ENCODE results near the gene KLHL30.

The KLHL30 gene, protein sequence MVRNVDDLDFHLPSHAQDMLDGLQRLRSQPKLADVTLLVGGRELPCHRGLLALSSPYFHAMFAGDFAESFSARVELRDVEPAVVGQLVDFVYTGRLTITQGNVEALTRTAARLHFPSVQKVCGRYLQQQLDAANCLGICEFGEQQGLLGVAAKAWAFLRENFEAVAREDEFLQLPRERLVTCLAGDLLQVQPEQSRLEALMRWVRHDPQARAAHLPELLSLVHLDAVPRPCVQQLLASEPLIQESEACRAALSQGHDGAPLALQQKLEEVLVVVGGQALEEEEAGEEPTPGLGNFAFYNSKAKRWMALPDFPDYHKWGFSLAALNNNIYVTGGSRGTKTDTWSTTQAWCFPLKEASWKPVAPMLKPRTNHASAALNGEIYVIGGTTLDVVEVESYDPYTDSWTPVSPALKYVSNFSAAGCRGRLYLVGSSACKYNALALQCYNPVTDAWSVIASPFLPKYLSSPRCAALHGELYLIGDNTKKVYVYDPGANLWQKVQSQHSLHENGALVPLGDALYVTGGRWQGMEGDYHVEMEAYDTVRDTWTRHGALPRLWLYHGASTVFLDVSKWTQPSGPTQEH

DNA sequence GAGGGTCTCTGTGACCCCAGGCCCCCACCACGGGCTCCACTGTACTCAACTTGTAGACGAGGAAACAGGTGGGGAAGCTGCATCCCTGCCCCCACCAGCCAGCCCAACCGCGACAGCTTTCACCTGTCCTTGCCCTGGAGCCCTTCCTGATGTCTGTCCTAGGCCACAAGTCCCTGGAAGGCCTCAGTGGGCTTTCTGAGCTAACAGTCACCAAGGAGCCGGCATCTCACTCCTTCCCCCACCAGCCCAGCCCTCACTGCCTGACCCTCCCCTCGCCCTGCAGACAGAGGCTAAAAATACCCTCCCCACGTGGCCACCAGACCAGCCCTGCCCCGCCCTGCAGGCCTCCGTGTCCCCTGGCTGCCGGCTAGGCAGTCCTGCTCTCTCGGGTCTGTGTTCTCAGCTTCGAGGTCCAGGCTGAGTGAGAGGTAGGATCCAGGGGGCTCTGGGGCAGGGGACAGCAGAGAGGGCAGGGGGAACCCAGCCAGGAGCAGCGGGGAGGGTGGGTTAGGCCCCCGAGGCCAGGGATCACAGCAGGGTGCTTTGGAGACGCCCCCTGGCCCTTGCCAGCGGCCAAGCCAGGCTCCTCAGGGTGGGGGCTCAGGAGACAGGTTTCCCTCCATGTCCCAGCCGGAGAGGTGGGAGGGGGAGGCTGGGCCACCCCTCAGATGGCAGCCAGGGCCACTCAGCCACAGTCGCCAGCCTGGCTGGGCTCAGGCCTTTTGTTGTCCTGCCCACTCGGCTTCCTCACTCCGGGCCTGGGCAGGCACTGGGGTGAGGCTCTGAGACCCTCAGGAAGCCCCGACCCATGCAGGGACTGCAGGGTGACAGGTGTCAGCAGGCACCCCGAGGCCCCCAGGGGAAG, at the start of gene KLHL30:
KLHL30 (plus strand) TSS at position 338 of the 865 bp plus-strand sequence. CDS start 2,087 bp downstream, outside the sequence.
- DNase-seq (ENCODE audit: low read depth, low spot score), result no peak

DNA sequence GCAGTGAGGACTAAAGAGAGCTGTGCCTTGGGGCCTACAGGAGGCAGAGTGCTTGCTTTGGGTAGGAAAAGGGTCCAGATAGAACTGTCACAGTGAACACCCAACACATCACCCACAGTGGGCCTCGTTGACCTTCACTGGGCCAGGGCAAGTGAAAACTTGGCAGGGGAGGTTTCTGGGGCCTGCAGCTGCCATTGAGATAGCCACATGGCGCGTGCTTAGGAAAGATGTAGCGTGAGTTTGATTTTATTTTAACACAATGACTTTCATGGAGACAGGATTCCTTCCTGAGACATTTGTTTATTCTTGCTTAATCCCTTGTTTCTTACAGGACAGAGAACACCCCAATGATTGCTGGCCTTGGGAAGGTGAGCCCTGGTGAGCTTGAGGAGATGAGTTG, 47.6 kb upstream of the KLHL30 start:
- no peak for DNase-seq (ENCODE audit: low read depth, low spot score)

DNA sequence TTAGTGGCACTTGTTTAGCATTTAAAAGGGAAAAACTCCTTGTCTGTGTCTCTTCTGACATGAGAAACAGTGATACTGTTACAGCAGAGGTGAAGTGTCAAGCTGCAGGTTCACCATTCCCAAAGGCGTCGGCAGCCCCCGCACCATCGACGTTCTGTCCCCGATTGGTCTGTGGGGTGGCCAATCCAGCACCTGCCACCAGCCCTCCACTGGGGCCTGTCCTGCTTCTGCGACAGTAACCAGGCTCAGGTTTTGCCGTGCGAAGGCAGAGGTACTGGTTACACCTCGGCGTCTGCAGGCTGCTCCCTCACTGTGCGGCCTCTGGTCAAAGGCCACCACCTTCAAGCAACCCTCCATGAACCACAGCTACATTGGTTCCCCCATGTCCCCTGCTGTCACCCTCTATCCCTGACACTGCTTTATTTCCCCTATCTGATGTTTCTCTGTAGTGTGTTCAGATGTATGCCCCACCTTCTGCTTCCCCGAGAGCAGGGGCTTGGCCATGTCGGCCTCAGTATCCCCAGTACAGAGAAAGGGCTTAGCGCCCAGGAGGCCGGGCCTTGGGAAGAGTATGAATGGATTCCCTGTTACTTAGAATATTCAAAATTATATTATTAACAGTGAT, 46.9 kb upstream of the KLHL30 start:
- no peak for DNase-seq (ENCODE audit: low read depth, low spot score)

DNA sequence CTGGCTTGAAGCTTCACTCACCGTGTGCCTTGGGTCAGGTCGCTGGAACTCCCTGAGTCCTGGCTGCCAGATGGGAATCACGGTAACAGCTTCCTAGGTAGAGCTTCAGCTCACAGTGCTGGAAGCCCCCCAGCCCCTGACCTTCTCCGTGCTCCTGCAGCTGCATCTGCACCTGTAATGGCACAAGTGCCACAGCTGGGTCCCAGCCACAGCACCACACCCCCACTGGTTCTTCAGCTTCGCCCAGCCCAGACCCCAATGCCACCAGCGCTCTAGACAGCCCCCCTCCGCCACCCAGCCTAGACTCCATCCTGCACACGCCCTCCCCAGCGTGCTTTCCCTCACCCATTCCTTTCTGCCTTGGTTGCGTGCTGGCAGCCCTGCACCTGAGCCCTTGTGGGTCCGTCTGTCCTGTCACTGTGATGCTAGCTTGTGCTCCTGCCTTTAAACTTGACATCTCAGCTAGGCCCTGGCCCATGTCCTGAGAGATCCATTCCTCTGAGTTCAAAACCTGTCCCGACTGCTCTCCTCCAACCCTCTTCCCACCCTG, 45.9 kb upstream of the KLHL30 start:
- no peak for DNase-seq (ENCODE audit: low read depth, low spot score)

DNA sequence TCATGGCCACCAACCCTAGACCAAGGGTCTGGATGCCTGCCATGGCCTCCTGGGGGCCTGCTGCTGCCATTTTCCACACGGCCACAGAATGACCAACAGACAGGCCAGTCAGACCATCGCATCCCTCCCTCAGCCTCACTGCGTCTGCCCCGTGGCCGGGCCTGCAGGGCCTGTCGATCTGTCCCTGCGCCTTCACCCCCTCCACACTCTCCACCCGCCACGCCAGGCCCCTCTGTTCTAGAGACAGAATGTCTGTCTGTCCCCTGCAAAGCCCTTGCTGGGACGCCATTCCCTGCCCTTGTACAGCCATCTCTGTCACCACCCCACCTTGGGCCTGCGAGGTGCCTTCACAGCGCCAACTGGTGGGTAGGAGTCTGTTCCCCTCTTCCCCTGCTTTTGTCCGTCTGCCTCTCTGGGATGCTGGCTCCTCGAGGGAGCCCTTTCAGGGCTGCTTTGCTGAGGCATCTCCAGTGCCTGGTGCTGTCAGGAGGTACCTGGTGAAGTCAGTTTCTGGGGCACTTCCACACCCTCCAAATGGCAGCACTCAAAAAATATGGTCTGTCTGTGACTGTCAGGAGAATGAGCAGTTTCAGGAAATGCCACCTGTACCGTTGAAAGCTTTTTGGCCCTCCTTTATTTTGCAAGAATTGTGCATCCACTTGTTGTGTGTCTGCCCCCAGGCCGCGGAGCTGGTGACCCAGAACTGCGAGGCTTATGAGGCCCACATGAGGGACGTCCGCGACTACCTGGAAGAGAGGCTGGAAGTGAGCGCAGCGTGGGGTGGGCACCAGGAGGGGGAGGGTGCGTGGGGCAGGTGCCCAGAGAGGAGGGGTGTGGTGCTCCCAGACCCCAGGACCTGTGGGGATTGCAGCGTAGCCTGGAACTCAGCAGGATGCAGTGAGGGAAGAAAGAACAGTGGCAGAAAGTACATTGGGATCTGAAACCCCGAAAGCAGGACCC, 45.0 kb upstream of the KLHL30 start:
- no peak for DNase-seq (ENCODE audit: low read depth, low spot score)

DNA sequence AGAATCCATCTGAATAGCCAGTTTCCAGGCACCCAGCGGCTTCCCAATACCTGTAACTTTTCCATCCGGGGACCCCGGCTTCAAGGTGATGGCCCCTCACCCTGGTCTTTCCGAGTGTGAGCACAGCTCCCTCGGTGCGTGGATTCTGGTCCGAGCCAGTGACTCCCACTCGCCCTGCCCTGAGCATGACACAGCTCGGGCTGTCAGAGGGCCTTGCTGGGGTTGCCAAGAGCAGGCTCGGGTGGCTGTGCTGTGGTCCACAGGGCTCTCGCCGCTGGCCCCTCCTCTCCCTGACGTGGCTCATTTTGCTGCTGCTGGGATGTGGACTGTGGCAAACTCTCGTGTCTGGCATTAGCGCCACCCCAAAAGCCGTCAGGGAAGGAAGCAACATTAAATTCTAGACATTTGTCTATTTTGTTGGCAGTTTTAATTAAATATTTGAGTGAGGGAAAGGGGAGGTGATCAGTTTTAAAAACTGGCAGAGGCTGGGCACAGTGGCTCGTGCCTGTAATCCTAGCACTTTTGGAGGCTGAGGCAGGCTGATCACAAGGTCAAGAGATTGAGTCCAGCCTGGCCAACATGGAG, 43.9 kb upstream of the KLHL30 start:
- DNase-seq (ENCODE audit: low read depth, low spot score), result no peak

DNA sequence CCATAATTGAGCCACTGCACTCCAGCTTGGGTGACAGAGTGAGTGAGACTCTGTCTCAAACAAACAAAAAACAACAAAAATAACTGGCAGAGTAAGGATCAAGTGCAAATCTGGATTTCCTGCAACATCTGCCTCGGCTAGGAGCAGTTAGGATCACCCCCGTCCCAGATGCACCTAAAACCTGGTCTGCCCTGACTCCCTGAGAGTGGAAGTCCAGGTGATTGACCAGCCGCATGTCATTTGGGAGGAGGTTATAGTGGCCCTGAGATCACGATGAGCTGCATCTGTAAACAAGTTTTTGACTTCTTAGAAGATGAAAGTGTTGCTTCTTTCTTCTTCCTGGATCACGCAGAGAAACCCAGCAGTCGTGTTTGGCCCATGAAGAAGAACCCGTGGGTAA, 43.3 kb upstream of the KLHL30 start:
- DNase-seq (ENCODE audit: low read depth, low spot score), result no peak

DNA sequence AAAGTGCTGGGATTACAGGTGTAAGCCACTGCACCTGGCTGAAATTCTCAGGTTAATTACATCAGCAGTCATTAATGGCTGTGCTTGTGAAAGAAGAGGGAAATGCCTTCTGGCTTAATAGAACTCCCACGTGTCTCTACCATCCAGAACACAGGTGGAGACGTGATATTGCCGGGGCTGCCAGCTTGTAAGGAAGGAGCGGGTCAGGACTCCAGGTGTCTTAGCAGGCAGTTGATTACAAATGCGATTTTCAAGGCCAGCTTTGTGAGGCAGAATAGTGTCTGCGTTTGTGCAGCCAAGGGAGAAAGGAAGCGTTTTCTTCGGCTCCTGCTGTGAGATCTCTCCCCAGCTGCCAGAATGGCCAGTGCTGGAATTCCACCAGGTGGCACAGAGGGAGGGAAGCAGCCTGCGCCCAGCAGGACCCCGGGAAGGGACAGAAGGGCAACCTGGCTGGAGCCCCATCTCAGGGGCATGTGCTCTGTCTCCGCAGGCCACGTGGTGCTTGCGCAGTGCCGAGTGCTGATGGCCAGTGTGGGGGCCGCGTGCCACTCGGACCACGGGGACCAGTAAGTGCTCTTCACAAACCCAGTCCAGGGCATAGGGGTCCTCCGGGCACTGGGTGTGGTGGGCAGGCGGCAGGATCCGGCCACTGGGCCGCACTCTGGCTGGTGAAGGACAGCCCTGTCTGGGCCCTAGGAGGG, 42.0 kb upstream of the KLHL30 start:
- no peak for DNase-seq (ENCODE audit: low read depth, low spot score)

DNA sequence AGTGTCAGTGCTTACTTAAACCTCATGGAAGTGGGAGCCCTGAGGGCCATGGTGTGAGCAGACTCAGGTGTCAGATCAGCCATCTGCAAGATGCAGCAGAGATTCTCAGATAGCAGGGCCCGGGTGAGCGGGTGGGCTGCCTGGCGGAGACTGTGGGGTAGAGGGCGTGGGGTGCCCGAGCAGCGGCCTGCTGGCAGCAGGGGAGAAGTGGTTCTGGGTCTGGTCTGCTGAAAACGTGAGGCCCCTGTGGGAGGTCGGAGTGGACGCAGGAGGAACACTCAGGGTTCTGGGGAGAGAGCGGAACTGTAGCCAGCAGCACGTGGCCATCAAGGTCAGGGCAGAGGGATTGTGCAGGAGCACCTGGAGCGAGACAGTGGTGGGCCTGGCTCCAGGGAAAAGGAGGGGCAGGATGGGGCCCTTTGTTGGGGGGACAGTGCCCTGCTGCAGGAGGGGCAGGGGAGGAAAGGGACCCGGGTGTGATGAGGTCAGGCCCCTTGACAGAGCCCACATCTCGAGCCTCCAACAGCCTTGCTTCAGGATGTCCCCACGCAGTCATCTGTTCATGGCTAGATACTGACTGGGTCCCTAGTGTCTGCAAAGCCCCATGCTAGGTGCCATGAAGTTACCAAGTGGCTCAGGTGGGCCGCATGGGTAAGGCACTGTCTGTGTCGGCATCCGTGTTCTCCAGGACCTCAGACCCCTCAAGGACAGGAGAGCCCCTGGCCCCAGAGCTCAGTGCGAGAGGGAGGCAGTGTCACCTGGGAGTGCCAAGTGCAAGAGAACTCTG, 41.1 kb upstream of the KLHL30 start:
- DNase-seq (ENCODE audit: low read depth, low spot score), result no peak

DNA sequence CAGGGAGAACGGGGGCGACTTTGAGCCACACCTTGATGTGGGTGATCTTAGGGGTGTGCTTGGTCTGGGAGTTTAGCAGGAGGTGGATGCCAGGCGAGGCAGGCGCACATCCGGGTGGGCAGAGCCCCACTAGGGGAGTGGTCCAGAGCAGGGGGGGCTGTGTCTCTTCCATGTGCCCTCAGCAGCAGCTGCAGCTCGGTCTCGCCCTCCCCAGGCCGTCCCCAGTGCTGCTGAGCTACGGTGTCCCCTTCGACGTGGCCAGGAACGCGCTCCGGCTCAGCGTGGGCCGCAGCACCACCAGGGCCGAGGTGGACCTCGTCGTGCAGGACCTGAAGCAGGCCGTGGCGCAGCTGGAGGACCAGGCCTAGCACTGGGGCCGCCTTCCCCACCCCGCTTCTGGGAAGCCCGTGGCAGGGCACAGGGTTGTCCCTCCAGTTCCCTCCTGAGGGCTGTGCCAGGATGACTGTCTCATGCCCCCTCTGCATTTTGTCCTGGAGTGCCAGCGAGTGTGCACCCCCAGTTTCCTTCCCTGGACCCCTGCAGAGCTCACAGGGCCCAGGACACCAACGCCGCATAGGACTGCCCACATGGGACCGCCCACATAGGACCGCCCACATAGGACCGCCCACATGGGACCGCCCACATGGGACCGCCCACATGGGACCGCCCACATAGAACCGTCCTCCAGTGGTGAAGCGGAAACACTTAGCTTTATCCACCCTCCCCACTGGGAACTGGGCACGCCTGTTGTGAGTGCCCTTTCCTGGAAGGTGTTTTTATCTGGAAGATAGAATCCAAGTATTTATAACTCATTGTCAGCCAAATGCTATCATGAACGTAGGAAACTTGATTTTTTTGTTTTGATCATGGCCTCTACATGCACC, 40.2 kb upstream of the KLHL30 start:
- DNase-seq (ENCODE audit: low read depth, low spot score), result no peak

DNA sequence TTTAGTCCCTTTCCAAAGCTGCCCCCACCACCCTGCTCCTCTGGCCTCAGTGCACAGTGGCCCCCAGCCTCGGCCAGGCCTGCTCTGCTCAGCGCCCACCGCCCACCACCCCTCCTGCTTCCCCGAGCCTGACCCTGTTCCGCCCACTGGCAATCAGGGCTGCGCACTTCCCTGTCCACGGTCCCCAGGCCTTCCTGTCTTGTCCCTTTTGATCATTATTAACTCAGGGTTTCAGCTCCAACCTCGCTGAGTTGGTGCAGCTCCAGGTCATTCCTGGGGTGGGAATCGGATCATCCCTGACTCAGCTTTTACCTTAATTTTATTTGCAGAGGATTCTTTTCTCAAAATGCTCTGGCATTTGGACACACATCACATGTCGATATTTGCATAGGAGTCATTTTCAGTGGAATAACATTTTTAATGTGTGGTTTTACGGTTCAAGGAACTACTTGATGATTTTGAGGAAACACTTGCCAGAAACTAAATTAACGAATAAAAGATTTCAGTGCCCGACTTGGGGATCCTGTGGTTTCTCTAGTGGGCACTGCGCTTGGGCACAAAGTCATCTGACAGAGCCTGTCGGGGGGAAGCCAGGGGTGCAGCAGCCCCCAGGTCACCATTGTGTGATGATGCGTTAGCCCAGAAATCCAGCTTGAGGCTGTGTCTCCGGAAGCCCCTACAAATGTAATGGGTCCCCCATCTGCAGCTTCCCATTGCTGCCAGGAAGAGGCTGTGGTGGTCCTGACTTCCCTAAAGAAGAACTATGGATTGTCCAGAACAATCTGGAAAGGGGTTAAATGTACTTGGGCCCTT, 39.4 kb upstream of the KLHL30 start:
- no peak for DNase-seq (ENCODE audit: low read depth, low spot score)

DNA sequence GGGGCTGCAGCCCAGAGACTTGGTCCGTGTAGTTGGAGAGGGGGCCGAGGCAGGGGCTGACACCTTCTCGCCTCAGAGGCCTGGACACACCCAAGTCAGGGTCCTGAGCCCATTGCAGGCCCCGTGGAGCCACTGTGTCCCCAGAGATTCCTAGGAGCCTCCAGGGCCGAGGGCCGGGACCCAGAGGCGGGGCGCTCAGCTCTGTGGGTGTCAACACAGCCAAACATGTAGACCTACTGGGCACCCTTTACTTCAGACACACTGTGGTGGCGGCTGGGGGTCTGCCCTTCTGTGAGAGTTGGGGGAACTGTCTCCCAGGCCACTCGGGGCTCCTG, 38.8 kb upstream of the KLHL30 start:
- DNase-seq (ENCODE audit: low read depth, low spot score), result no peak

DNA sequence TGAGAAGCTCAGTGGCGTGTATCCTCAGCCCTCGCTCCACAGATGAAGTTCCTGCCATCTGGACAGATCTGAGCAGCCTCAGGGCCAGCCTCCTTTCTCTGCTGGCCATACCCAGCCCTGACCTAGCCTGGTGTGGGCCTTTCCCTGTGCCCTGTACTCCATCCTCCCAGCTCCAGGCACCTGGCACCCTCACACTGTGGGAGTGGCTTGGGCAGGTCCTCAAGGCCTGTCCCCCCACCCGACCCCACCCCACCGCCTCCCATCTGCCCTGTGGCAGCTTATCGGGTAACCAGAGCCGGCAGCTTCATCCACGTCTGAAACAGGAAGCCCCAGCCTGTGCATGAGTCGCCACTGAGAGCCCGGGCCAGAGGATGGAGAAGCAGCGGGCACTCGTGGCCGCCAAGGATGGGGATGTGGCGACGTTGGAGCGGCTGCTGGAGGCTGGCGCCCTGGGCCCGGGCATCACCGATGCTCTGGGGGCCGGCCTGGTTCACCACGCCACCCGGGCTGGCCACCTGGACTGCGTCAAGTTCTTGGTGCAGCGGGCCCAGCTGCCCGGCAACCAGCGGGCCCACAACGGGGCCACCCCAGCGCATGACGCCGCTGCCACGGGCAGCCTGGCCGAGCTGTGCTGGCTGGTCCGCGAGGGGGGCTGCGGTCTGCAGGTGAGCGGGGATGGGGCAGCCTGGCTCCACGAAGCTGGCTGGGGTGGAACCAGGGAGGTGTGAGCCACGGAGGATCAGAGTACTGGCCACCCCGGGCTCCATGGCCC, 38.2 kb upstream of the KLHL30 start, which contains the start of gene ESPNL:
ESPNL (plus strand) TSS at position 292 of the 772 bp plus-strand sequence; CDS start at position 372, 80 bp downstream.
- no peak for DNase-seq (ENCODE audit: low read depth, low spot score)

DNA sequence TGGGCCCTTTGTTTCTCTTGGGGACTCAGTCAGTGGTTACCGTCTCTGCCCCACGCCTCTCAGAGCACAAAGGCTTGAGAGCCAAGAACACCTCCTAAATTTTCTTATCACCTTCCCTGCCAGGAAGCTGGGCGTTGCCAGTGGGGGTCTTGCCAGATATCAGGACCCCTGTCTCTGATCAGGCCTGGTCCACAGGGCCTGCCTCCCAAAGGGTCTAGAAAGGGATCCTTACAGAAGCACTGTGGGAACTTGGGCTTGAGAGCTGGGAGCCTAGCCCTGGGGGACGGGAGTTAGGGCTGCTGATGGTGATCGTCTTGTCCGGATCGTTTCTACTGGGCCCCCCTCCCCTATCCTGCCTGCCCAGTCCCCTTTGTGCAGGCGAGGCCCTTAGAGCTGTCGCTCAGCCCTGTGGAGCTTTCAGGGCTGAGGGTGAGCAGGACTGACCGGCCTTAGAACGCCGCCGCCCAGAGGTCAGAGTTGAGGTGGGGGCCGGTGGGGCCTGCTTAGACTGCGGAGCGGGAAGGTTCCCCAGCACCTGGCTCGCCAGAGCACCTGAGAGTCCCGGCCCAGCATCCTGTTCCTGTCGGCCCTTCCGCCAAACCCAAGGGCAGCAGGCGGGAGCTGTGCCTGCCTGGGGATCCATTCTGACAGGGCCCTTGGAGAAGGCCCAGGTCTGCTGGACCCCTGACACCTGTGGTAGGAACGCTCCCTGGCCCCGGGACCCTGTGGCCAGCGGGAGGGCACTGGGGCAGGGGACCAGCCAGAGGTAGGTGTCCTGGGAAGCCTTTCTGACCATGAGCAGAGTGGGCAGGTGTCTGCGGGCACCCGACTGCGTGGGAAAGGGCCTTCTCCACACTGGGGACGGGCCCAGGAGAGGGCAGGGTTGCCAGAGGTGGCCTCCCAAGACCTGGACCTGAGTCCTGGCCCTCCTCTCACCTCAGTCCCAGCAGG, 37.4 kb upstream of the KLHL30 start:
- DNase-seq (ENCODE audit: low read depth, low spot score), result no peak
